GM23338 (cell line): ENCODE measurements around the gene CATSPERE.

Experiments used
- CREB1 ChIP-seq: fragments of 250-450 bp; sonication (Bioruptor Pico); IDR thresholded peaks from 2 replicates; pipeline ENCODE4 v1.5.0; 2020; ENCODE audit warnings: low read depth, mild to moderate bottlenecking, moderate library complexity
- EZH2phosphoT487 ChIP-seq: fragments of 200-600 bp; sonication (generic); IDR thresholded peaks from one replicate; pipeline ENCODE4 v1.8.1; 2018; ENCODE audit warnings: antibody characterized with exemption; ENCODE audit not compliant: unreplicated experiment
- JUNB ChIP-seq: IDR thresholded peaks from one replicate; pipeline ENCODE4 v1.6.1; 2016; ENCODE audit warnings: antibody characterized with exemption; ENCODE audit not compliant: unreplicated experiment
- POLR2AphosphoS5 ChIP-seq: IDR thresholded peaks from 2 replicates; pipeline ENCODE4 v1.6.1; 2016; ENCODE audit warnings: antibody characterized with exemption, low read depth
- ZNF114 ChIP-seq: fragments of 250-450 bp; sonication (Bioruptor Pico); IDR thresholded peaks from 2 replicates; pipeline ENCODE4 v1.5.0; 2020; ENCODE audit warnings: mild to moderate bottlenecking, moderate library complexity
- TF ChIP-seq, protein P1 (sequence below), 2 experiments: fragments of 200-600 bp in 1 of 2; sonication (generic) in 1 of 2; conservative IDR thresholded peaks; 2 replicates each; pipeline versions ENCODE4 v1.5.1 to v1.6.1; 2016 to 2017; ENCODE audit warnings: antibody characterized with exemption in 2 of 2, low read depth in 2 of 2, mild to moderate bottlenecking in 2 of 2, moderate library complexity in 1 of 2
- TF ChIP-seq, protein P2 (sequence below): IDR thresholded peaks from one replicate; pipeline ENCODE4 v1.6.1; 2018; ENCODE audit warnings: antibody characterized with exemption; ENCODE audit not compliant: unreplicated experiment

DNA sequence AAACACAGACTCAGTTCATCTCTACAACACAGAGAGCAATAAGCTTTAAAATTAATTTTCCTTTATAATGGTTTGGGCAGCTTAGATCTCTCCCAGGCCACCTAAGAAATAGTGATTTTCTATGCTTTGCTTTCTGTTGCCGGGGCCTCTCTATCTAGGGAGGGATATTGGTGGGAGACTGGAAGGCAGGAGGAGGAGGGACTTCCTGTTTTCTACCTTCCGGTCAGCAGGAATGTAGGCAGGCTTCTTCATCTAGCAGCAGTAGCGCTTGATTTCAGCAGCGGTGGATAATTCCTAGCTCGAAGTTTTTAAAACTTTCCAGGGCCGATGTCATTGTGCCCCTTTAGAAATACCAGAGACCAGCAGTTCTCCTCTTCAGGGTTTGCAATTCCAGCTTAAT lies 186.7 kb downstream of the CATSPERE start:
- TF ChIP-seq EZH2phosphoT487 (no peak), ZNF114 (CRISPR knock-in tag) (no peak), JUNB (no peak), CREB1 (no peak), POLR2AphosphoS5 (no peak)
- TF ChIP-seq, protein P1, sequence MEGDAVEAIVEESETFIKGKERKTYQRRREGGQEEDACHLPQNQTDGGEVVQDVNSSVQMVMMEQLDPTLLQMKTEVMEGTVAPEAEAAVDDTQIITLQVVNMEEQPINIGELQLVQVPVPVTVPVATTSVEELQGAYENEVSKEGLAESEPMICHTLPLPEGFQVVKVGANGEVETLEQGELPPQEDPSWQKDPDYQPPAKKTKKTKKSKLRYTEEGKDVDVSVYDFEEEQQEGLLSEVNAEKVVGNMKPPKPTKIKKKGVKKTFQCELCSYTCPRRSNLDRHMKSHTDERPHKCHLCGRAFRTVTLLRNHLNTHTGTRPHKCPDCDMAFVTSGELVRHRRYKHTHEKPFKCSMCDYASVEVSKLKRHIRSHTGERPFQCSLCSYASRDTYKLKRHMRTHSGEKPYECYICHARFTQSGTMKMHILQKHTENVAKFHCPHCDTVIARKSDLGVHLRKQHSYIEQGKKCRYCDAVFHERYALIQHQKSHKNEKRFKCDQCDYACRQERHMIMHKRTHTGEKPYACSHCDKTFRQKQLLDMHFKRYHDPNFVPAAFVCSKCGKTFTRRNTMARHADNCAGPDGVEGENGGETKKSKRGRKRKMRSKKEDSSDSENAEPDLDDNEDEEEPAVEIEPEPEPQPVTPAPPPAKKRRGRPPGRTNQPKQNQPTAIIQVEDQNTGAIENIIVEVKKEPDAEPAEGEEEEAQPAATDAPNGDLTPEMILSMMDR (conservative IDR thresholded peaks at IDR 0.05; ENCODE audit: low read depth in 2 of 2) = no peak
- TF ChIP-seq, protein P2, sequence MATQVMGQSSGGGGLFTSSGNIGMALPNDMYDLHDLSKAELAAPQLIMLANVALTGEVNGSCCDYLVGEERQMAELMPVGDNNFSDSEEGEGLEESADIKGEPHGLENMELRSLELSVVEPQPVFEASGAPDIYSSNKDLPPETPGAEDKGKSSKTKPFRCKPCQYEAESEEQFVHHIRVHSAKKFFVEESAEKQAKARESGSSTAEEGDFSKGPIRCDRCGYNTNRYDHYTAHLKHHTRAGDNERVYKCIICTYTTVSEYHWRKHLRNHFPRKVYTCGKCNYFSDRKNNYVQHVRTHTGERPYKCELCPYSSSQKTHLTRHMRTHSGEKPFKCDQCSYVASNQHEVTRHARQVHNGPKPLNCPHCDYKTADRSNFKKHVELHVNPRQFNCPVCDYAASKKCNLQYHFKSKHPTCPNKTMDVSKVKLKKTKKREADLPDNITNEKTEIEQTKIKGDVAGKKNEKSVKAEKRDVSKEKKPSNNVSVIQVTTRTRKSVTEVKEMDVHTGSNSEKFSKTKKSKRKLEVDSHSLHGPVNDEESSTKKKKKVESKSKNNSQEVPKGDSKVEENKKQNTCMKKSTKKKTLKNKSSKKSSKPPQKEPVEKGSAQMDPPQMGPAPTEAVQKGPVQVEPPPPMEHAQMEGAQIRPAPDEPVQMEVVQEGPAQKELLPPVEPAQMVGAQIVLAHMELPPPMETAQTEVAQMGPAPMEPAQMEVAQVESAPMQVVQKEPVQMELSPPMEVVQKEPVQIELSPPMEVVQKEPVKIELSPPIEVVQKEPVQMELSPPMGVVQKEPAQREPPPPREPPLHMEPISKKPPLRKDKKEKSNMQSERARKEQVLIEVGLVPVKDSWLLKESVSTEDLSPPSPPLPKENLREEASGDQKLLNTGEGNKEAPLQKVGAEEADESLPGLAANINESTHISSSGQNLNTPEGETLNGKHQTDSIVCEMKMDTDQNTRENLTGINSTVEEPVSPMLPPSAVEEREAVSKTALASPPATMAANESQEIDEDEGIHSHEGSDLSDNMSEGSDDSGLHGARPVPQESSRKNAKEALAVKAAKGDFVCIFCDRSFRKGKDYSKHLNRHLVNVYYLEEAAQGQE = no peak
